Measurements from ENCODE around the gene CST9. TPM values are rescaled to one million over a fixed set of nuclear protein-coding genes. Genes with fewer than 3 reads are reported as not detected.

CST9 gene
- total and polyA plus RNA-seq, 2 donors from 2014 or later: not detected

DNA sequence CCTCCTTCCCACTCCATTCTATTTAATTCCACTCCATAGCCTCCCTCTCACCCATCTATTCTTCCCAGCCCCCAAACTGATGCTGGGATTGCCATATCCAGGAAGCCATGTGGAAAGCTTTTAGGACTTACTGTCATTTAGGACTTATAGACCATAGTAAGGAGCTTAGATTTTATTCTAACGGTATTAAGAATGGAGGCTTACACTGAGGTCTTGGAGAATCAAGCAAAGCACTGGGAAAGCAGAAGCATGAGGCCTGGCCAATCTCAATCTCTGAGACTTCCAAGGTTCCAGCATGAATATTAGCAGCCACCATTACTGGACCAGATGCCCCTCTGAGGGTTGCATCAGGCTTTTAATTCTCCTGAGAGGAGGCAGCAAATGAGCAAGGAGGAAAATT is 1.4 kb downstream of the CST9 start:
- no peak for TF ChIP-seq CTCF (IDR thresholded peaks at IDR 0.05; ENCODE audit: borderline replicate concordance, extremely low read depth, insufficient read depth)
- DNase-seq (no peak), FAIRE-seq (no peak)
- Histone ChIP-seq H3K9ac (ENCODE audit: low read length in 3 of 3) (no peak overlapping the region), H3K4me1 (ENCODE audit: control insufficient read depth in 2 of 3, insufficient read depth in 2 of 3, low read depth in 1 of 3, low read length in 3 of 3) (no peaks in the 10 kb centered on the region), H3K9me3 (ENCODE audit: control insufficient read depth in 2 of 3, insufficient read depth in 1 of 3, low read length in 3 of 3) (no peaks in the 10 kb centered on the region), H3K27me3 (ENCODE audit: control insufficient read depth, insufficient read depth, low read length) (no peaks in the 10 kb centered on the region), H3K4me3 (ENCODE audit: low read length in 3 of 3) (no peak overlapping the region), H3K27ac (ENCODE audit: low read depth in 2 of 2, low read length in 2 of 2) (no peak overlapping the region), H3K36me3 (ENCODE audit: control insufficient read depth in 2 of 3, insufficient read depth in 3 of 3, low read length in 3 of 3) (no peaks in the 10 kb centered on the region)
- intact Hi-C loops (cut with DNase I): no loop called here

DNA sequence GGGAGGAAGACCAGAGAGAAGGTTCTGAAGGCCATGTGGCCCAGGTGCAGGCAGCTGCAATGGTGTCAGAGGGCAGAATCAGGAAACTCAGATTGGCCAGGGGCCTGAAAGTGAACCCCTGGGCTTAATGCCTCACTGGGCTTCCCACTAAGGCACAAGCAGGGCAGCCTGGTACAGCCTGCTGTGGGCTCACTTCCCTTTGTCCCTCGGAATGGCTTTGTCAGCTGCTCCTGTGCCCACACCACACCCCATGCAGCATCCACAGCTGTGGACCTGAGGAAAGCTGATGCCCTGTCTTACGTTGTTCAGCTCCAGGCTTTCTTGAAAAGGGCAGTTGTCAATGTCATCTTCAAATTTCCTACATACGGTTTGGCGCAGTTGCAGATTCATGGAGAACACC is 2.4 kb downstream of the CST9 start:
- no peaks in the 10 kb centered on the region for H3K36me3 ChIP-seq (ENCODE audit: control insufficient read depth in 2 of 3, insufficient read depth in 3 of 3, low read length in 3 of 3)
- FAIRE-seq (no peak), DNase-seq (no peak)
- intact Hi-C loops (cut with DNase I): no loop called here
- H3K9ac ChIP-seq (ENCODE audit: low read length in 3 of 3): no peak overlapping the region
- H3K27me3 ChIP-seq (ENCODE audit: control insufficient read depth, insufficient read depth, low read length): no peaks in the 10 kb centered on the region
- no peaks in the 10 kb centered on the region for H3K4me1 ChIP-seq (ENCODE audit: control insufficient read depth in 2 of 3, insufficient read depth in 2 of 3, low read depth in 1 of 3, low read length in 3 of 3)
- no peak overlapping the region for H3K4me3 ChIP-seq (ENCODE audit: low read length in 3 of 3)
- H3K27ac ChIP-seq (ENCODE audit: low read depth in 2 of 2, low read length in 2 of 2): no peak overlapping the region
- H3K9me3 ChIP-seq (ENCODE audit: control insufficient read depth in 2 of 3, insufficient read depth in 1 of 3, low read length in 3 of 3): no peaks in the 10 kb centered on the region
- TF ChIP-seq CTCF (IDR thresholded peaks at IDR 0.05; ENCODE audit: borderline replicate concordance, extremely low read depth, insufficient read depth): no peak

DNA sequence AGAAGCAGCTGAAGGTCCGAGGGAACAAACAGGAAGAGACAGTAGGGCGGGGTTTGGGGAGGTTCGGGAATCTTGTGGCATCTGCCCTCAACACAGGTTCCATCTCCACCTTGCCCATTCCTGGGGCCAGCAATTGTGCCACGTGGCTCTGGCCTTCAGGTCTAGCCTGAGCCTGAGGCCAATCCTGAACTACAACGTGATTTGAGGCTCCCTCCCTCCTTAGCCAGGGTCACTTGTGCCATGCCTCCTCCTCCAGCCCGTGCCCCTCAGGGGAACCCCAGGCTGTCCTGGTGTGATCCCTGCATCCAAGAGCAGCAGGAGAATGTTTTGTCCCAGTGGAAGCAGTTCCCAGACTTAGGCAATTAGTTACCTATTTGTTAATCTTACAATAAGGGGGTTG is 3.0 kb downstream of the CST9 start:
- no peaks in the 10 kb centered on the region for H3K27me3 ChIP-seq (ENCODE audit: control insufficient read depth, insufficient read depth, low read length)
- FAIRE-seq (no peak), DNase-seq (no peak)
- no peak for TF ChIP-seq CTCF (IDR thresholded peaks at IDR 0.05; ENCODE audit: borderline replicate concordance, extremely low read depth, insufficient read depth)
- H3K4me3 ChIP-seq (ENCODE audit: low read length in 3 of 3): no peak overlapping the region
- no peaks in the 10 kb centered on the region for H3K9me3 ChIP-seq (ENCODE audit: control insufficient read depth in 2 of 3, insufficient read depth in 1 of 3, low read length in 3 of 3)
- no peak overlapping the region for H3K27ac ChIP-seq (ENCODE audit: low read depth in 2 of 2, low read length in 2 of 2)
- no peaks in the 10 kb centered on the region for H3K4me1 ChIP-seq (ENCODE audit: control insufficient read depth in 2 of 3, insufficient read depth in 2 of 3, low read depth in 1 of 3, low read length in 3 of 3)
- intact Hi-C loops (cut with DNase I): no loop called here
- no peaks in the 10 kb centered on the region for H3K36me3 ChIP-seq (ENCODE audit: control insufficient read depth in 2 of 3, insufficient read depth in 3 of 3, low read length in 3 of 3)
- H3K9ac ChIP-seq (ENCODE audit: low read length in 3 of 3): no peak overlapping the region

- no peaks in the 10 kb centered on the region for H3K4me1 ChIP-seq (ENCODE audit: control insufficient read depth in 2 of 3, insufficient read depth in 2 of 3, low read depth in 1 of 3, low read length in 3 of 3)
- intact Hi-C loops (cut with DNase I): no loop called here
- FAIRE-seq: no peak
- no peak overlapping the region for H3K9ac ChIP-seq (ENCODE audit: low read length in 3 of 3)
- H3K27me3 ChIP-seq (ENCODE audit: control insufficient read depth, insufficient read depth, low read length): no peaks in the 10 kb centered on the region
- H3K9me3 ChIP-seq (ENCODE audit: control insufficient read depth in 2 of 3, insufficient read depth in 1 of 3, low read length in 3 of 3): no peaks in the 10 kb centered on the region
- no peak overlapping the region for H3K4me3 ChIP-seq (ENCODE audit: low read length in 3 of 3)
- no peak for DNase-seq
- H3K27ac ChIP-seq (ENCODE audit: low read depth in 2 of 2, low read length in 2 of 2): no peak overlapping the region
- TF ChIP-seq CTCF (IDR thresholded peaks at IDR 0.05; ENCODE audit: borderline replicate concordance, extremely low read depth, insufficient read depth): no peak
- no peaks in the 10 kb centered on the region for H3K36me3 ChIP-seq (ENCODE audit: control insufficient read depth in 2 of 3, insufficient read depth in 3 of 3, low read length in 3 of 3)
These were observed 3.5 kb downstream of the CST9 start for GRCh38 chr20:23602241-23602640.
